ENCODE results near the gene ARHGAP18.
A peak's percentile ranks its signal among the peaks of the same experiment; 100 is the strongest.

The ARHGAP18 gene

GRCh38 chr6:129700666-129701065 lies 9.3 kb downstream of the ARHGAP18 start:
- no peaks in the 10 kb centered on the region for H4K20me1 ChIP-seq (ENCODE audit: insufficient read depth, low read length, poor library complexity, severe bottlenecking)
- peak overlapping the region; percentile 42 for H3K4me2 ChIP-seq (ENCODE audit: low read depth, low read length, poor library complexity, severe bottlenecking)
- TF ChIP-seq EZH2phosphoT487 (IDR thresholded peaks at IDR 0.05; ENCODE audit: borderline replicate concordance) (no peak), CTCF (conservative IDR thresholded peaks at IDR 0.05; ENCODE audit: low read length) (no peak)
- H3K36me3 ChIP-seq (ENCODE audit: insufficient read depth, low read length): no peaks in the 10 kb centered on the region
- H2AFZ ChIP-seq (ENCODE audit: low read length): no peak overlapping the region
- no peaks in the 10 kb centered on the region for H3K9me3 ChIP-seq (ENCODE audit: insufficient read depth, low read depth, low read length)
- no peak overlapping the region for H3K9ac ChIP-seq (ENCODE audit: low read depth, low read length, poor library complexity, severe bottlenecking)
- H3K27me3 ChIP-seq (ENCODE audit: insufficient read depth, low read length, poor library complexity, severe bottlenecking): no peaks in the 10 kb centered on the region
- H3K4me3 ChIP-seq (ENCODE audit: low read length, poor library complexity, severe bottlenecking): no peak overlapping the region
- H3K4me1 ChIP-seq (ENCODE audit: insufficient read depth, low read length, poor library complexity, severe bottlenecking): peaks cover 64% of the 10 kb centered on the region
- H3F3A ChIP-seq (ENCODE audit: low read depth): no peaks in the 10 kb centered on the region; the same call in 1 of the 2 replicates
- no peaks in the 10 kb centered on the region for H3K9me2 ChIP-seq (replicated peaks; ENCODE audit: low read depth, low read length)
- H3K79me2 ChIP-seq (ENCODE audit: insufficient read depth, low read length): peaks cover 59% of the 10 kb centered on the region

GRCh38 chr6:129699659-129700058 lies 10.3 kb downstream of the ARHGAP18 start:
- no peak overlapping the region for H3K4me3 ChIP-seq (ENCODE audit: low read length, poor library complexity, severe bottlenecking)
- no peaks in the 10 kb centered on the region; the same call in 1 of the 2 replicates for H3F3A ChIP-seq (ENCODE audit: low read depth)
- peaks cover 50% of the 10 kb centered on the region for H3K79me2 ChIP-seq (ENCODE audit: insufficient read depth, low read length)
- no peaks in the 10 kb centered on the region for H4K20me1 ChIP-seq (ENCODE audit: insufficient read depth, low read length, poor library complexity, severe bottlenecking)
- no peaks in the 10 kb centered on the region for H3K36me3 ChIP-seq (ENCODE audit: insufficient read depth, low read length)
- TF ChIP-seq EZH2phosphoT487 (IDR thresholded peaks at IDR 0.05; ENCODE audit: borderline replicate concordance) (no peak), CTCF (conservative IDR thresholded peaks at IDR 0.05; ENCODE audit: low read length) (no peak)
- H3K27me3 ChIP-seq (ENCODE audit: insufficient read depth, low read length, poor library complexity, severe bottlenecking): no peaks in the 10 kb centered on the region
- H3K4me1 ChIP-seq (ENCODE audit: insufficient read depth, low read length, poor library complexity, severe bottlenecking): peaks cover 64% of the 10 kb centered on the region
- peak overlapping the region; percentile 42 for H3K4me2 ChIP-seq (ENCODE audit: low read depth, low read length, poor library complexity, severe bottlenecking)
- H2AFZ ChIP-seq (ENCODE audit: low read length): no peak overlapping the region
- H3K9me2 ChIP-seq (replicated peaks; ENCODE audit: low read depth, low read length): no peaks in the 10 kb centered on the region
- peak overlapping the region; percentile 4 for H3K9ac ChIP-seq (ENCODE audit: low read depth, low read length, poor library complexity, severe bottlenecking)
- H3K9me3 ChIP-seq (ENCODE audit: insufficient read depth, low read depth, low read length): no peaks in the 10 kb centered on the region

- H3K4me2 ChIP-seq (ENCODE audit: low read depth, low read length, poor library complexity, severe bottlenecking): no peak overlapping the region
- no peaks in the 10 kb centered on the region for H4K20me1 ChIP-seq (ENCODE audit: insufficient read depth, low read length, poor library complexity, severe bottlenecking)
- H3K27me3 ChIP-seq (ENCODE audit: insufficient read depth, low read length, poor library complexity, severe bottlenecking): no peaks in the 10 kb centered on the region
- no peak overlapping the region for H3K9ac ChIP-seq (ENCODE audit: low read depth, low read length, poor library complexity, severe bottlenecking)
- no peaks in the 10 kb centered on the region for H3K9me2 ChIP-seq (replicated peaks; ENCODE audit: low read depth, low read length)
- peaks cover 67% of the 10 kb centered on the region for H3K4me1 ChIP-seq (ENCODE audit: insufficient read depth, low read length, poor library complexity, severe bottlenecking)
- no peak for TF ChIP-seq CTCF (conservative IDR thresholded peaks at IDR 0.05; ENCODE audit: low read length)
- H3K4me3 ChIP-seq (ENCODE audit: low read length, poor library complexity, severe bottlenecking): no peak overlapping the region
- peaks cover 51% of the 10 kb centered on the region for H3K79me2 ChIP-seq (ENCODE audit: insufficient read depth, low read length)
- H3F3A ChIP-seq (ENCODE audit: low read depth): no peaks in the 10 kb centered on the region; the same call in 1 of the 2 replicates
- no peak overlapping the region for H2AFZ ChIP-seq (ENCODE audit: low read length)
- no peaks in the 10 kb centered on the region for H3K9me3 ChIP-seq (ENCODE audit: insufficient read depth, low read depth, low read length)
- no peaks in the 10 kb centered on the region for H3K36me3 ChIP-seq (ENCODE audit: insufficient read depth, low read length)
Measured at GRCh38 chr6:129698430-129698829, 11.5 kb downstream of the ARHGAP18 start.
